Stimulated activated naive CD4-positive, alpha-beta T cell treated with Interleukin-2 at 50 U/mL for 16 hours (primary cell): ENCODE measurements around the gene CDK17.
"Not testable (repeated sequence)": the region's sequence is repeated elsewhere in the genome, so short reads cannot be mapped to it uniquely, and the experiment has no call there.

Source experiments
- DNase-seq: peaks from one replicate; lab custom pipeline; 2025; lab: John Stamatoyannopoulos, UW

CDK17 gene

GRCh38 chr12:96417688-96418087, 17.4 kb upstream of the CDK17 start:
- DNase-seq: not testable (repeated sequence)

- DNase-seq: no peak
These were observed 16.0 kb upstream of the CDK17 start for GRCh38 chr12:96416033-96416799.

- no peak for DNase-seq
These were observed 14.4 kb upstream of the CDK17 start for GRCh38 chr12:96414637-96415036.

GRCh38 chr12:96412431-96412830, 12.2 kb upstream of the CDK17 start:
- no peak for DNase-seq

GRCh38 chr12:96409731-96410130, 9.5 kb upstream of the CDK17 start:
- DNase-seq: no peak

GRCh38 chr12:96408993-96409392, 8.8 kb upstream of the CDK17 start:
- no peak for DNase-seq

- not testable (repeated sequence) for DNase-seq
These were observed 7.3 kb upstream of the CDK17 start for GRCh38 chr12:96407429-96408097.

- no peak for DNase-seq
These were observed 4.5 kb upstream of the CDK17 start for GRCh38 chr12:96404696-96405095.

- no peak for DNase-seq
These were observed 3.6 kb upstream of the CDK17 start for GRCh38 chr12:96403870-96404269.

GRCh38 chr12:96402522-96402921, 2.3 kb upstream of the CDK17 start:
- DNase-seq: not testable (repeated sequence)

GRCh38 chr12:96402061-96402460, 1.8 kb upstream of the CDK17 start:
- peak; percentile 26 for DNase-seq

GRCh38 chr12:96401076-96401871, 1.0 kb upstream of the CDK17 start:
- peak; percentile 29 for DNase-seq

- DNase-seq: peak; percentile 30
These were observed 414 bp upstream of the CDK17 start for GRCh38 chr12:96400631-96401075.

GRCh38 chr12:96399120-96399918, 920 bp downstream of the CDK17 start:
- DNase-seq: peak; percentile 86

GRCh38 chr12:96398424-96399119, 1.7 kb downstream of the CDK17 start:
- DNase-seq: no peak

GRCh38 chr12:96397756-96398423, 2.3 kb downstream of the CDK17 start:
- DNase-seq: no peak

GRCh38 chr12:96396914-96397313, 3.3 kb downstream of the CDK17 start:
- DNase-seq: no peak

GRCh38 chr12:96396209-96396608, 4.0 kb downstream of the CDK17 start:
- DNase-seq: no peak

- DNase-seq: no peak
These were observed 5.0 kb downstream of the CDK17 start for GRCh38 chr12:96395236-96395635.

- not testable (repeated sequence) for DNase-seq
These were observed 7.0 kb downstream of the CDK17 start for GRCh38 chr12:96393229-96393628.

- DNase-seq: no peak
These were observed 7.8 kb downstream of the CDK17 start for GRCh38 chr12:96392397-96392796.
